Fibroblast of lung (primary cell): ENCODE measurements around the gene PDLIM5. TPM values are rescaled to one million over a fixed set of nuclear protein-coding genes. Genes with fewer than 3 reads are reported as not detected.
"Not testable (repeated sequence)": the region's sequence is repeated elsewhere in the genome, so short reads cannot be mapped to it uniquely, and the experiment has no call there.

Experiments
- DNase-seq, 2 donors: peaks; one replicate each; pipeline versions ENCODE4 v3.0.0 to v3.0.0-alpha.2; 2010; ENCODE audit warnings: low read depth in 2 of 2
- H2AFZ ChIP-seq: 2 replicates; pipeline ENCODE4 v1.5.1; 2012; ENCODE audit warnings: low read length, control low read depth, inconsistent platforms
- H3K27ac ChIP-seq: 2 replicates; pipeline ENCODE4 v1.5.1; 2011; ENCODE audit warnings: low read length, control low read depth; ENCODE audit not compliant: insufficient read depth
- H3K27me3 ChIP-seq: 2 replicates; pipeline ENCODE4 v1.5.1; 2011; ENCODE audit warnings: mild to moderate bottlenecking, low read length; ENCODE audit not compliant: control insufficient read depth, insufficient read depth
- H3K36me3 ChIP-seq: 2 replicates; pipeline ENCODE4 v1.5.1; 2011; ENCODE audit warnings: low read length; ENCODE audit not compliant: control insufficient read depth, insufficient read depth
- H3K4me1 ChIP-seq: 2 replicates; pipeline ENCODE4 v1.5.1; 2011; ENCODE audit warnings: low read length; ENCODE audit not compliant: control insufficient read depth, insufficient read depth; ENCODE audit errors: extremely low read depth
- H3K4me2 ChIP-seq: 2 replicates; pipeline ENCODE4 v1.5.1; 2011; ENCODE audit warnings: low read length, control low read depth; ENCODE audit not compliant: insufficient read depth; ENCODE audit errors: extremely low read depth
- H3K4me3 ChIP-seq, 4 experiments: fragments of 200-600 bp in 1 of 4; sonication (generic) in 1 of 4; replicated peaks in 1 of 4; 2 replicates each; pipeline ENCODE4 v1.5.1; 2011 to 2016; ENCODE audit warnings: low read length in 4 of 4, low read depth in 3 of 4, mild to moderate bottlenecking in 3 of 4, control low read depth in 2 of 4, inconsistent platforms in 1 of 4, mixed read lengths in 1 of 4; ENCODE audit not compliant: insufficient read depth in 1 of 4; ENCODE audit errors: control extremely low read depth in 1 of 4
- H3K79me2 ChIP-seq: 2 replicates; pipeline ENCODE4 v1.5.1; 2012; ENCODE audit warnings: mild to moderate bottlenecking, low read length, inconsistent platforms; ENCODE audit not compliant: control insufficient read depth, insufficient read depth
- H3K9ac ChIP-seq: 2 replicates; pipeline ENCODE4 v1.5.1; 2011; ENCODE audit warnings: mild to moderate bottlenecking, low read length, control low read depth; ENCODE audit not compliant: insufficient read depth
- H3K9me3 ChIP-seq: 2 replicates; pipeline ENCODE4 v1.5.1; 2012; ENCODE audit warnings: low read depth, low read length; ENCODE audit not compliant: control insufficient read depth, insufficient read depth
- H4K20me1 ChIP-seq: 2 replicates; pipeline ENCODE4 v1.5.1; 2011; ENCODE audit warnings: low read length; ENCODE audit not compliant: control insufficient read depth, insufficient read depth; ENCODE audit errors: extremely low read depth
- CTCF ChIP-seq, 2 donors: IDR thresholded peaks in 1 of 2; conservative IDR thresholded peaks in 1 of 2; 1 replicate in 1 of 2; 2 replicates in 1 of 2; pipeline ENCODE4 v1.5.1; 2011 to 2012; ENCODE audit warnings: low read length in 2 of 2, control low read depth in 1 of 2, inconsistent platforms in 1 of 2, low read depth in 1 of 2, mild to moderate bottlenecking in 1 of 2
- EZH2 ChIP-seq: IDR thresholded peaks from 2 replicates; pipeline ENCODE4 v1.5.1; 2012; ENCODE audit warnings: low read length, control low read depth, mild to moderate bottlenecking; ENCODE audit errors: missing control alignments
- polyA plus RNA-seq, 2 donors: library from polyadenylated mRNA; depleted of rRNA in 1 of 2; stranded (reverse) in 1 of 2; unstranded in 1 of 2; fragments of >200 nt; gene quantifications; 2 replicates each; pipeline ENCODE4 v1.2.1, GENCODE V29; 2011 to 2012; ENCODE audit warnings: missing spikeins in 1 of 2
- total RNA-seq: library from RNA; depleted of rRNA; stranded (reverse); fragments of >200 nt; gene quantifications from 2 replicates; pipeline ENCODE4 v1.2.1, GENCODE V29; 2014

Gene PDLIM5
- total and polyA plus RNA-seq, 2 donors (not counting 1 experiment from before 2014, with no cell fraction given), result 28.4 to 113 TPM

- no peak for DNase-seq
- H3K4me1 ChIP-seq, result peaks cover 9% of the 10 kb centered on the region
- H3K4me2 ChIP-seq, result no peak overlapping the region
- H3K4me3 ChIP-seq, result no peak overlapping the region
- H3K9me3 ChIP-seq, result no peaks in the 10 kb centered on the region
- no peak overlapping the region for H2AFZ ChIP-seq
- H3K27ac ChIP-seq, result no peak overlapping the region
- no peaks in the 10 kb centered on the region for H3K27me3 ChIP-seq
- TF ChIP-seq EZH2 (no peak), CTCF (conservative IDR thresholded peaks at IDR 0.05 in 1 of 2, IDR thresholded peaks at IDR 0.05 in 1 of 2; ENCODE audit: low read depth in 1 of 2, low read length in 2 of 2) (no peak)
- H4K20me1 ChIP-seq, result no peaks in the 10 kb centered on the region
- H3K36me3 ChIP-seq, result no peaks in the 10 kb centered on the region
- no peak overlapping the region for H3K9ac ChIP-seq
- H3K79me2 ChIP-seq, result peaks cover 23% of the 10 kb centered on the region
Measured at GRCh38 chr4:94508806-94509205, 57.1 kb downstream of the PDLIM5 start.

GRCh38 chr4:94511591-94511990, 59.8 kb downstream of the PDLIM5 start:
- DNase-seq, result no peak
- Histone ChIP-seq H3K4me2 (no peak overlapping the region), H4K20me1 (no peaks in the 10 kb centered on the region), H3K36me3 (no peaks in the 10 kb centered on the region), H3K4me1 (peaks cover 12% of the 10 kb centered on the region), H3K9me3 (no peaks in the 10 kb centered on the region), H3K79me2 (peaks cover 30% of the 10 kb centered on the region), H3K27ac (no peak overlapping the region), H3K9ac (no peak overlapping the region), H2AFZ (no peak overlapping the region), H3K27me3 (no peaks in the 10 kb centered on the region), H3K4me3 (no peak overlapping the region)
- no peak for TF ChIP-seq EZH2
- no peak for TF ChIP-seq CTCF (conservative IDR thresholded peaks at IDR 0.05 in 1 of 2, IDR thresholded peaks at IDR 0.05 in 1 of 2; ENCODE audit: low read depth in 1 of 2, low read length in 2 of 2)

- not testable (repeated sequence) for H3K27me3 ChIP-seq, H3K4me3 ChIP-seq, H3K4me2 ChIP-seq, H4K20me1 ChIP-seq, H3K9me3 ChIP-seq, H3K36me3 ChIP-seq, H2AFZ ChIP-seq, H3K9ac ChIP-seq, H3K4me1 ChIP-seq, H3K27ac ChIP-seq, DNase-seq
- peaks cover 33% of the 10 kb centered on the region for H3K79me2 ChIP-seq
Measured at GRCh38 chr4:94513532-94513931, 61.8 kb downstream of the PDLIM5 start.
